ENCODE data around the gene FBXO9. TPM values are rescaled to one million over a fixed set of nuclear protein-coding genes. Genes with fewer than 3 reads are reported as not detected.
A peak's percentile ranks its signal among the peaks of the same experiment; 100 is the strongest.

FBXO9 gene
- total RNA-seq, 1 donor from 2014 or later = 80.2 TPM

- Histone ChIP-seq H3K27ac (ENCODE audit: low read depth, low read length) (no peak overlapping the region), H4K20me1 (ENCODE audit: insufficient read depth, low read length) (peaks cover 22% of the 10 kb centered on the region), H3K4me1 (ENCODE audit: insufficient read depth, low read length) (peaks cover 1% of the 10 kb centered on the region), H3K4me2 (ENCODE audit: low read length) (peak overlapping the region; percentile 86), H3K79me2 (ENCODE audit: insufficient read depth, low read length) (peaks cover 52% of the 10 kb centered on the region), H2AFZ (ENCODE audit: low read depth, low read length) (no peak overlapping the region), H3K36me3 (ENCODE audit: insufficient read depth, low read length) (peaks cover 6% of the 10 kb centered on the region), H3K9ac (ENCODE audit: low read length) (peak overlapping the region; percentile 89), H3K9me3 (ENCODE audit: insufficient read depth, low read depth, low read length) (no peaks in the 10 kb centered on the region), H3K27me3 (ENCODE audit: insufficient read depth, low read length) (no peaks in the 10 kb centered on the region), H3K4me3 (ENCODE audit: insufficient read depth, low read depth, low read length) (peak overlapping the region; percentile 94)
- FAIRE-seq = no peak
- no peaks in the 10 kb centered on the region for H3K36me3 Mint-ChIP-seq (ENCODE audit: low read depth, unreplicated experiment)
- no peaks in the 10 kb centered on the region for H3K27me3 Mint-ChIP-seq (ENCODE audit: low read depth, unreplicated experiment)
- H3K4me3 Mint-ChIP-seq (ENCODE audit: unreplicated experiment) = peak overlapping the region; percentile 98
- H3K9me3 Mint-ChIP-seq (ENCODE audit: unreplicated experiment) = no peaks in the 10 kb centered on the region
- TF ChIP-seq CTCF (IDR thresholded peaks at IDR 0.05; ENCODE audit: insufficient read depth, low read depth, low read length) = no peak
- TF ChIP-seq EZH2 (IDR thresholded peaks at IDR 0.05; ENCODE audit: insufficient read depth, low read length) = no peak
- peak overlapping the region; percentile 55 for H3K27ac Mint-ChIP-seq (ENCODE audit: unreplicated experiment)
- DNase-seq (ENCODE audit: low read depth) = no peak
- H3K4me1 Mint-ChIP-seq (ENCODE audit: low read depth, unreplicated experiment) = peaks cover 9% of the 10 kb centered on the region
These were observed 1.9 kb downstream of the FBXO9 start for GRCh38 chr6:53066874-53067706.

DNA sequence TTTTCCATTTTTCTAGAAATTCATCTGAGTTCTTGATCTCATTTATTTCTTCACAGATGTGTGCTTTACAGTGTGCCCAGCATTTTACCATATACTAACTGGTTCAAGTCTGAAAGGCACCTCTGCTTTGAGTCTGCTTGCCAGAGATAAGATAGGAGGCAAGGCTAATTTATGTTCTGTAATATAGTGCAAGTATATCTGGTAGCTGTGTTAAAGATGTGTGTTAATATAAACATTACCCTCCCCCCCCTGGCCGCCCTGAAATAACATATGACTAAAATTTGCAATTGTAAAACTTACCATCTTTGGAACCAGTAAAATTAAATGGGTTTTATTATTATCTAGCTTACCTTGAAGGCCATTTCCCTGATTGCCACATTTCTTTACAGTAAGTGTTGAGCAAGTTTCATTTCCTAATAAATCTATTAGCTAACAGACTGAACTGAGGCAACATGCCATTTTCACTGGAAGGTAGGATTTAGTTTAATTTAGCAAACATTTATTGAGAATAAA is 2.7 kb downstream of the FBXO9 start:
- H4K20me1 ChIP-seq (ENCODE audit: insufficient read depth, low read length) = peaks cover 26% of the 10 kb centered on the region
- H3K27ac Mint-ChIP-seq (ENCODE audit: unreplicated experiment) = no peak overlapping the region
- H3K4me2 ChIP-seq (ENCODE audit: low read length) = no peak overlapping the region
- H3K27ac ChIP-seq (ENCODE audit: low read depth, low read length) = no peak overlapping the region
- no peak for DNase-seq (ENCODE audit: low read depth)
- TF ChIP-seq EZH2 (IDR thresholded peaks at IDR 0.05; ENCODE audit: insufficient read depth, low read length) (no peak), CTCF (IDR thresholded peaks at IDR 0.05; ENCODE audit: insufficient read depth, low read depth, low read length) (no peak)
- no peak overlapping the region for H2AFZ ChIP-seq (ENCODE audit: low read depth, low read length)
- peaks cover 6% of the 10 kb centered on the region for H3K36me3 ChIP-seq (ENCODE audit: insufficient read depth, low read length)
- no peak overlapping the region for H3K4me3 ChIP-seq (ENCODE audit: insufficient read depth, low read depth, low read length)
- no peaks in the 10 kb centered on the region for H3K9me3 Mint-ChIP-seq (ENCODE audit: unreplicated experiment)
- H3K27me3 ChIP-seq (ENCODE audit: insufficient read depth, low read length) = no peaks in the 10 kb centered on the region
- H3K9ac ChIP-seq (ENCODE audit: low read length) = no peak overlapping the region
- peaks cover 9% of the 10 kb centered on the region for H3K4me1 Mint-ChIP-seq (ENCODE audit: low read depth, unreplicated experiment)
- no peak overlapping the region for H3K4me3 Mint-ChIP-seq (ENCODE audit: unreplicated experiment)
- H3K79me2 ChIP-seq (ENCODE audit: insufficient read depth, low read length) = peaks cover 55% of the 10 kb centered on the region
- no peaks in the 10 kb centered on the region for H3K36me3 Mint-ChIP-seq (ENCODE audit: low read depth, unreplicated experiment)
- H3K27me3 Mint-ChIP-seq (ENCODE audit: low read depth, unreplicated experiment) = no peaks in the 10 kb centered on the region
- H3K4me1 ChIP-seq (ENCODE audit: insufficient read depth, low read length) = no peaks in the 10 kb centered on the region
- H3K9me3 ChIP-seq (ENCODE audit: insufficient read depth, low read depth, low read length) = no peaks in the 10 kb centered on the region
- no peak for FAIRE-seq

DNA sequence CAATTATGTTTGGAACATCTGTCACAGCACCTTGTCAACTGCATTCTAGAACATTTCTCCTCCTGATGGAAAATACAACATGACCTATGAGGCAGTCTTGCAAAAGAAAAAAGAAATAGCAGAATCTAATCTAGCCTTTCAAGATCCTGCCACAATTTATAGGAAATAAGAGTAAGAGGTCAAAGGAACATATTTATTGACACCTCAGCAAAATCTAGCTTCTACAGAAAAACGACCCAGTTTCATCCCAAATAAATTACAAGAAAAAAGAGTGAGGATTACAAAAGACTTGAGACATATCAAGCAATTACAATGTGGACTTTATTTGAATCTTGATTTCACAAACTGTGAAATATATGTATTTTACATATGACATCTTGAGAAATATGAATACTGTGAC is 4.2 kb downstream of the FBXO9 start:
- Mint-ChIP-seq H3K9me3 (ENCODE audit: unreplicated experiment) (no peaks in the 10 kb centered on the region), H3K4me1 (ENCODE audit: low read depth, unreplicated experiment) (peaks cover 9% of the 10 kb centered on the region), H3K36me3 (ENCODE audit: low read depth, unreplicated experiment) (peaks cover 3% of the 10 kb centered on the region), H3K27me3 (ENCODE audit: low read depth, unreplicated experiment) (no peaks in the 10 kb centered on the region), H3K4me3 (ENCODE audit: unreplicated experiment) (no peak overlapping the region), H3K27ac (ENCODE audit: unreplicated experiment) (no peak overlapping the region)
- Histone ChIP-seq H3K4me1 (ENCODE audit: insufficient read depth, low read length) (no peaks in the 10 kb centered on the region), H3K27ac (ENCODE audit: low read depth, low read length) (no peak overlapping the region), H4K20me1 (ENCODE audit: insufficient read depth, low read length) (peaks cover 26% of the 10 kb centered on the region), H3K4me2 (ENCODE audit: low read length) (no peak overlapping the region), H3K36me3 (ENCODE audit: insufficient read depth, low read length) (peaks cover 15% of the 10 kb centered on the region), H3K79me2 (ENCODE audit: insufficient read depth, low read length) (peaks cover 55% of the 10 kb centered on the region), H2AFZ (ENCODE audit: low read depth, low read length) (no peak overlapping the region), H3K4me3 (ENCODE audit: insufficient read depth, low read depth, low read length) (no peak overlapping the region), H3K9ac (ENCODE audit: low read length) (no peak overlapping the region), H3K27me3 (ENCODE audit: insufficient read depth, low read length) (no peaks in the 10 kb centered on the region), H3K9me3 (ENCODE audit: insufficient read depth, low read depth, low read length) (no peaks in the 10 kb centered on the region)
- DNase-seq (ENCODE audit: low read depth) (no peak), FAIRE-seq (no peak)
- TF ChIP-seq EZH2 (IDR thresholded peaks at IDR 0.05; ENCODE audit: insufficient read depth, low read length) (no peak), CTCF (IDR thresholded peaks at IDR 0.05; ENCODE audit: insufficient read depth, low read depth, low read length) (no peak)
